SK-N-SH treated with all-trans-retinoic acid at 6 μM for 48 hours (cell line): ENCODE data around the gene PXK.

Source experiments
- ATAC-seq: fragments of 200-7000 bp; cut with Tn5 transposase; 3 replicates; pipeline ENCODE4 v1.9.1; 2020; ENCODE audit warnings: mild to moderate bottlenecking, moderate library complexity
- ARNTL ChIP-seq: fragments of 450-650 bp; formaldehyde crosslinking; IDR thresholded peaks from 2 replicates; pipeline ENCODE4 v1.5.0; 2020; ENCODE audit warnings: low read depth, mild to moderate bottlenecking, moderate library complexity, borderline replicate concordance
- BACH2 ChIP-seq: fragments of 250-450 bp; sonication (Bioruptor Pico); IDR thresholded peaks from 2 replicates; pipeline ENCODE4 v1.9.0; 2021; ENCODE audit warnings: mild to moderate bottlenecking, borderline replicate concordance
- CSDC2 ChIP-seq: fragments of 250-450 bp; sonication (Bioruptor Pico); IDR thresholded peaks from 2 replicates; pipeline ENCODE4 v1.5.0; 2020; ENCODE audit warnings: mild to moderate bottlenecking, moderate library complexity
- ESRRG ChIP-seq: fragments of 250-450 bp; sonication (Bioruptor Pico); IDR thresholded peaks from 2 replicates; pipeline ENCODE4 v1.6.1; 2021; ENCODE audit warnings: mild to moderate bottlenecking
- GLIS3 ChIP-seq: fragments of 250-450 bp; sonication (Bioruptor Pico); IDR thresholded peaks from 2 replicates; pipeline ENCODE4 v1.5.0; 2020; ENCODE audit warnings: mild to moderate bottlenecking, moderate library complexity
- OSR1 ChIP-seq: fragments of 250-450 bp; sonication (Bioruptor Pico); IDR thresholded peaks from 2 replicates; pipeline ENCODE4 v1.8.0; 2022; ENCODE audit warnings: moderate library complexity, mild to moderate bottlenecking, inconsistent platforms
- PPARA ChIP-seq: fragments of 250-450 bp; sonication (Bioruptor Pico); IDR thresholded peaks from 2 replicates; pipeline ENCODE4 v1.5.0; 2020; ENCODE audit warnings: mild to moderate bottlenecking, borderline replicate concordance
- RARB ChIP-seq: fragments of 250-450 bp; sonication (Bioruptor Pico); IDR thresholded peaks from 2 replicates; pipeline ENCODE4 v1.8.0; 2021; ENCODE audit warnings: mild to moderate bottlenecking, moderate library complexity
- SNAI2 ChIP-seq: fragments of 250-450 bp; sonication (Bioruptor Pico); IDR thresholded peaks from 2 replicates; pipeline ENCODE4 v1.5.0; 2020; ENCODE audit warnings: mild to moderate bottlenecking, moderate library complexity
- TCF4 ChIP-seq: fragments of 250-450 bp; sonication (Bioruptor Pico); IDR thresholded peaks from 2 replicates; pipeline ENCODE4 v1.8.0; 2021; ENCODE audit warnings: mild to moderate bottlenecking, moderate library complexity, borderline replicate concordance
- TOX ChIP-seq: fragments of 250-450 bp; sonication (Bioruptor Pico); IDR thresholded peaks from 2 replicates; pipeline ENCODE4 v1.8.0; 2021; ENCODE audit warnings: mild to moderate bottlenecking, moderate library complexity, borderline replicate concordance
- ZC3H10 ChIP-seq: fragments of 250-450 bp; sonication (Bioruptor Pico); IDR thresholded peaks from 2 replicates; pipeline ENCODE4 v1.5.1; 2021; ENCODE audit warnings: mild to moderate bottlenecking, moderate library complexity
- ZFP3 ChIP-seq: fragments of 250-450 bp; sonication (Bioruptor Pico); IDR thresholded peaks from 2 replicates; pipeline ENCODE4 v1.5.0; 2020; ENCODE audit warnings: mild to moderate bottlenecking, moderate library complexity
- ZFP30 ChIP-seq: fragments of 450-650 bp; formaldehyde crosslinking; IDR thresholded peaks from 2 replicates; pipeline ENCODE4 v1.5.0; 2022; ENCODE audit warnings: mild to moderate bottlenecking, moderate library complexity
- ZNF565 ChIP-seq: fragments of 450-650 bp; formaldehyde crosslinking; conservative IDR thresholded peaks from 2 replicates; pipeline ENCODE4 v1.5.0; 2020; ENCODE audit warnings: low read depth, mild to moderate bottlenecking, moderate library complexity
- ZNF70 ChIP-seq: fragments of 450-650 bp; formaldehyde crosslinking; IDR thresholded peaks from 2 replicates; pipeline ENCODE4 v1.5.0; 2020; ENCODE audit warnings: mild to moderate bottlenecking, moderate library complexity
- ZNF8 ChIP-seq: fragments of 450-650 bp; formaldehyde crosslinking; IDR thresholded peaks from 2 replicates; pipeline ENCODE4 v1.5.0; 2020; ENCODE audit warnings: mild to moderate bottlenecking, moderate library complexity
- TF ChIP-seq, protein P1 (sequence below): fragments of 250-450 bp; sonication (Bioruptor Pico); IDR thresholded peaks from 2 replicates; pipeline ENCODE4 v1.5.1; 2020; ENCODE audit warnings: low read depth, mild to moderate bottlenecking, moderate library complexity
- TF ChIP-seq, protein P2 (sequence below): fragments of 250-450 bp; sonication (Bioruptor Pico); IDR thresholded peaks from 2 replicates; pipeline ENCODE4 v1.8.0; 2021; ENCODE audit warnings: low read depth, mild to moderate bottlenecking, moderate library complexity, borderline replicate concordance
- TF ChIP-seq, protein P3 (sequence below): fragments of 250-450 bp; sonication (Bioruptor Pico); IDR thresholded peaks from 2 replicates; pipeline ENCODE4 v1.8.0; 2020; ENCODE audit warnings: mild to moderate bottlenecking, moderate library complexity, borderline replicate concordance
- TF ChIP-seq, protein P4 (sequence below): fragments of 250-450 bp; sonication (Bioruptor Pico); IDR thresholded peaks from 2 replicates; pipeline ENCODE4 v1.5.1; 2021; ENCODE audit warnings: mild to moderate bottlenecking, moderate library complexity

Gene PXK

DNA sequence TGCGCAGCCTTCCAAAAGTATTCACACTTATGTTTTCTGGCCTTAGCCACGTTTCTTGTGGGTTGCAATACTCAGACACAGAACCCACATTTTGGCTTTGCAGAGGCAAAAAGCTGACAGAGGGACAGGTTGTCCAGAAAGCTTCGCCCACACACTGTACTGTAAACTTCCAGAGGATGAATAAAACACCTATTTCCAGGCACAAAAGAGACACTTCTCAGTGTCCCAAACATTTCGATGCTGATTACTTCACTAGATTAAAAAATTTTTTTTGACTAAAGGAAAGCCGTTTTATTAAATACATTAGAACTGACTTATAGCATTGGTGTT lies 131.2 kb downstream of the PXK start:
- ATAC-seq: no peak
- TF ChIP-seq TCF4 (CRISPR knock-in tag): no peak
- no peak for TF ChIP-seq TOX
- no peak for TF ChIP-seq ARNTL (CRISPR knock-in tag)
- no peak for TF ChIP-seq CSDC2 (CRISPR knock-in tag)
- TF ChIP-seq ZFP30 (CRISPR knock-in tag): no peak
- no peak for TF ChIP-seq SNAI2 (CRISPR knock-in tag)
- TF ChIP-seq ZC3H10 (CRISPR knock-in tag): no peak
- TF ChIP-seq, protein P1, sequence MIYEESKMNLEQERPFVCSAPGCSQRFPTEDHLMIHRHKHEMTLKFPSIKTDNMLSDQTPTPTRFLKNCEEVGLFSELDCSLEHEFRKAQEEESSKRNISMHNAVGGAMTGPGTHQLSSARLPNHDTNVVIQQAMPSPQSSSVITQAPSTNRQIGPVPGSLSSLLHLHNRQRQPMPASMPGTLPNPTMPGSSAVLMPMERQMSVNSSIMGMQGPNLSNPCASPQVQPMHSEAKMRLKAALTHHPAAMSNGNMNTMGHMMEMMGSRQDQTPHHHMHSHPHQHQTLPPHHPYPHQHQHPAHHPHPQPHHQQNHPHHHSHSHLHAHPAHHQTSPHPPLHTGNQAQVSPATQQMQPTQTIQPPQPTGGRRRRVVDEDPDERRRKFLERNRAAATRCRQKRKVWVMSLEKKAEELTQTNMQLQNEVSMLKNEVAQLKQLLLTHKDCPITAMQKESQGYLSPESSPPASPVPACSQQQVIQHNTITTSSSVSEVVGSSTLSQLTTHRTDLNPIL (CRISPR knock-in tag): no peak
- no peak for TF ChIP-seq RARB
- TF ChIP-seq OSR1 (CRISPR knock-in tag): no peak
- TF ChIP-seq, protein P2, sequence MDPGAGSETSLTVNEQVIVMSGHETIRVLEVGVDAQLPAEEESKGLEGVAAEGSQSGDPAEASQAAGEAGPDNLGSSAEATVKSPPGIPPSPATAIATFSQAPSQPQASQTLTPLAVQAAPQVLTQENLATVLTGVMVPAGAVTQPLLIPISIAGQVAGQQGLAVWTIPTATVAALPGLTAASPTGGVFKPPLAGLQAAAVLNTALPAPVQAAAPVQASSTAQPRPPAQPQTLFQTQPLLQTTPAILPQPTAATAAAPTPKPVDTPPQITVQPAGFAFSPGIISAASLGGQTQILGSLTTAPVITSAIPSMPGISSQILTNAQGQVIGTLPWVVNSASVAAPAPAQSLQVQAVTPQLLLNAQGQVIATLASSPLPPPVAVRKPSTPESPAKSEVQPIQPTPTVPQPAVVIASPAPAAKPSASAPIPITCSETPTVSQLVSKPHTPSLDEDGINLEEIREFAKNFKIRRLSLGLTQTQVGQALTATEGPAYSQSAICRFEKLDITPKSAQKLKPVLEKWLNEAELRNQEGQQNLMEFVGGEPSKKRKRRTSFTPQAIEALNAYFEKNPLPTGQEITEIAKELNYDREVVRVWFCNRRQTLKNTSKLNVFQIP: no peak
- no peak for TF ChIP-seq ZNF565 (CRISPR knock-in tag)
- TF ChIP-seq PPARA (CRISPR knock-in tag): no peak
- no peak for TF ChIP-seq ZNF8 (CRISPR knock-in tag)
- TF ChIP-seq GLIS3: no peak
- no peak for TF ChIP-seq ESRRG
- no peak for TF ChIP-seq BACH2 (CRISPR knock-in tag)

DNA sequence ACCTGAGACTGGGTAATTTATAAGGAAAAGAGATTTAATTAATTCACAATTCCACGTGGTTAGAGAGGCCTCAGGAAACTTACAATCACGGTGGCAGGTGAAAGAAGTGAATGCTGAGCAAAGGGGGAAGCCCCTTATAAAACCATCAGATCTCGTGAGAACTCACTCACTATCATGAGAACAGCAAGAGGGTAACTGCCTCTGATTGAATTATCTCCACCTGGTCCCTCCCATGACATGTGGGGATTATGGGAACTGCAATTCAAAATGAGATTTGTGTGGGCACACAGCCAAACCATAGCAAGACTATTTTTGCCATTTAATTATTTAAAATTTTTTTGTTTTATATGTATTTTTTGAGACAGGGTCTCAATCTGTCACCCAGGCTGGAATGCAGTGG lies 132.2 kb downstream of the PXK start:
- TF ChIP-seq, protein P3, sequence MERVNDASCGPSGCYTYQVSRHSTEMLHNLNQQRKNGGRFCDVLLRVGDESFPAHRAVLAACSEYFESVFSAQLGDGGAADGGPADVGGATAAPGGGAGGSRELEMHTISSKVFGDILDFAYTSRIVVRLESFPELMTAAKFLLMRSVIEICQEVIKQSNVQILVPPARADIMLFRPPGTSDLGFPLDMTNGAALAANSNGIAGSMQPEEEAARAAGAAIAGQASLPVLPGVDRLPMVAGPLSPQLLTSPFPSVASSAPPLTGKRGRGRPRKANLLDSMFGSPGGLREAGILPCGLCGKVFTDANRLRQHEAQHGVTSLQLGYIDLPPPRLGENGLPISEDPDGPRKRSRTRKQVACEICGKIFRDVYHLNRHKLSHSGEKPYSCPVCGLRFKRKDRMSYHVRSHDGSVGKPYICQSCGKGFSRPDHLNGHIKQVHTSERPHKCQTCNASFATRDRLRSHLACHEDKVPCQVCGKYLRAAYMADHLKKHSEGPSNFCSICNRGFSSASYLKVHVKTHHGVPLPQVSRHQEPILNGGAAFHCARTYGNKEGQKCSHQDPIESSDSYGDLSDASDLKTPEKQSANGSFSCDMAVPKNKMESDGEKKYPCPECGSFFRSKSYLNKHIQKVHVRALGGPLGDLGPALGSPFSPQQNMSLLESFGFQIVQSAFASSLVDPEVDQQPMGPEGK: no peak
- TF ChIP-seq, protein P4, sequence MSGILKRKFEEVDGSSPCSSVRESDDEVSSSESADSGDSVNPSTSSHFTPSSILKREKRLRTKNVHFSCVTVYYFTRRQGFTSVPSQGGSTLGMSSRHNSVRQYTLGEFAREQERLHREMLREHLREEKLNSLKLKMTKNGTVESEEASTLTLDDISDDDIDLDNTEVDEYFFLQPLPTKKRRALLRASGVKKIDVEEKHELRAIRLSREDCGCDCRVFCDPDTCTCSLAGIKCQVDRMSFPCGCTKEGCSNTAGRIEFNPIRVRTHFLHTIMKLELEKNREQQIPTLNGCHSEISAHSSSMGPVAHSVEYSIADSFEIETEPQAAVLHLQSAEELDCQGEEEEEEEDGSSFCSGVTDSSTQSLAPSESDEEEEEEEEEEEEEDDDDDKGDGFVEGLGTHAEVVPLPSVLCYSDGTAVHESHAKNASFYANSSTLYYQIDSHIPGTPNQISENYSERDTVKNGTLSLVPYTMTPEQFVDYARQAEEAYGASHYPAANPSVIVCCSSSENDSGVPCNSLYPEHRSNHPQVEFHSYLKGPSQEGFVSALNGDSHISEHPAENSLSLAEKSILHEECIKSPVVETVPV (CRISPR knock-in tag): no peak
- no peak for TF ChIP-seq PPARA (CRISPR knock-in tag)
- no peak for TF ChIP-seq ZFP3
- TF ChIP-seq ESRRG: no peak
- no peak for ATAC-seq

DNA sequence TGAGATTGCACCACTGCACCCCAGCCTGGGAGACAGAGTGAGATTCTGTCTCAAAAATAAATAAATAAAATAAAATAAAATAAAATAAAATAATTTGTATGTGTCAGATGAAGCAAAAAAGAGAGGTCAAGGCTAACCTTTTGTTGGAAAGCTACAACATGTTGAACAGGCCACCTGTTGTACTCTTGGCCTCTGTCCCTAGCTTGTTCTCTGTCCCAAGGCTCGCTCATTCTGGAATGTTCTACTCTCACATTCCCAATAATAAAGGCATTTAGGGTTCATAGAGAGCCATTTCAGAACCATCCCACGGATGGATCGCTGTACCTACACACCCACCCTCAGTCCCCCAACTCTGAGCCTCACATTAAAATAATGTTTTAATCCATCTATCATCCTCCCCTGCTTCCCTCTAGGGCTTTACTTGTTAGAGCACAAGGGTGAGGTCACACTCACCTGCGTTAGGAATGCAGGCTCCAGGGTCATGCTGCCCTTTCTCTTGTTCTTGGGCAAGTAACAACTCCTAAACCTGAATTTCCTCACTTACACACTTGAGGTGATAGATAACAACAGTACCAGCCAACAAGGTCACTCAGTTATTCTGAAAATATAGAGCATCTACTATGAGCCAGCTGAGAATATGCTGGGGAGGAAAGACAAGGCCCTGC lies 134.3 kb downstream of the PXK start:
- TF ChIP-seq, protein P4 (CRISPR knock-in tag): no peak
- TF ChIP-seq TCF4 (CRISPR knock-in tag): no peak
- TF ChIP-seq, protein P1 (CRISPR knock-in tag): no peak
- no peak for TF ChIP-seq RARB
- no peak for TF ChIP-seq ZNF8 (CRISPR knock-in tag)
- TF ChIP-seq CSDC2 (CRISPR knock-in tag): no peak
- TF ChIP-seq OSR1 (CRISPR knock-in tag): no peak
- no peak for TF ChIP-seq ZNF565 (CRISPR knock-in tag)
- no peak for TF ChIP-seq TOX
- TF ChIP-seq ZNF70 (CRISPR knock-in tag): no peak
- TF ChIP-seq, all 23 proteins: peak for 0

More for the DNA sequence above, 134.3 kb downstream of the PXK start:
- ATAC-seq: no peak
